ENCODE data around the gene PRKAG2. TPM values are rescaled to one million over a fixed set of nuclear protein-coding genes. Genes with fewer than 3 reads are reported as not detected.

The PRKAG2 gene
- total RNA-seq, 4 donors from 2014 or later = 7.5 to 14.3 (median 12.2) TPM

DNA sequence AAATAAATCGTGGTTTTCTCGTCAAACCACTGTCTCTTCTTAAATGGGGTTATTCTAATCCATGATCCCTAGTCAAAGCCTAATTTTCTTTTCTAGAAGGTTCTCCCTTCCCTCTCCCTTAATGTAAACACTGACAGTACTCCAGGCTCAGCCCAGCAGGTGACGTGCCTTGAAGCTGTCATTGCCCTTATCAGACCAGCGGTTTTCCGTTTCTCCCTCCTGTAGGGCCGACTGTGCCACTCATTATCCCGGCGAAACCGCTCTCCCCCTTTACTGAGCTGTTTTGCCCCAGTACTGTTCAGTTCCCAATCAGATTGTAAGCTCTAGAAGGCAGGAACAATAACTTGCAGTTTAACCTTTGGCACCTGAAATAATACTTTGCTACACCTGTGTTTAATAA, 203.7 kb downstream of the PRKAG2 start:
- intact Hi-C loops (cut with DNase I; ENCODE audit: low total_unique reads) = no loop called here

DNA sequence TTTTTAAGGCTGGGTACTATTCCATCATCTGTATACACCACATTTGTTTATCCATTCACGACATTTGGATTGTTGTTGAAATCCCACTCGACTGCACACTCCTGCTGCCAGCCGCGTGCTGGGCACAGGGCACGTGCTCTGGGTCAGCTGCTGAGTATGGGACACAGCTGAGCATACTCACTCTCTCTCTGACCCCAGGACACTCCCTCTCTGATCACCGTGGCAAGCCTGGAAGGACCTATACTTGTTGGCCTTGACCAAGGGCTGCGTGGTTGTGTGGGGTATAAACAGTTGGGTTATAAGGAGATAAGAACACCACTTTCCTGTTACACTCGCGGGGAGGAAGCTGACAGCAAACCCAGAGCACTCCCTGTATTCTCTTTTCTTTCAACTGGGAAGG, 204.2 kb downstream of the PRKAG2 start:
- DNase-seq (ENCODE audit: low spot score in 2 of 2) = no peak
- no peak for TF ChIP-seq POLR2A (IDR thresholded peaks at IDR 0.05)
- TF ChIP-seq, protein P1, sequence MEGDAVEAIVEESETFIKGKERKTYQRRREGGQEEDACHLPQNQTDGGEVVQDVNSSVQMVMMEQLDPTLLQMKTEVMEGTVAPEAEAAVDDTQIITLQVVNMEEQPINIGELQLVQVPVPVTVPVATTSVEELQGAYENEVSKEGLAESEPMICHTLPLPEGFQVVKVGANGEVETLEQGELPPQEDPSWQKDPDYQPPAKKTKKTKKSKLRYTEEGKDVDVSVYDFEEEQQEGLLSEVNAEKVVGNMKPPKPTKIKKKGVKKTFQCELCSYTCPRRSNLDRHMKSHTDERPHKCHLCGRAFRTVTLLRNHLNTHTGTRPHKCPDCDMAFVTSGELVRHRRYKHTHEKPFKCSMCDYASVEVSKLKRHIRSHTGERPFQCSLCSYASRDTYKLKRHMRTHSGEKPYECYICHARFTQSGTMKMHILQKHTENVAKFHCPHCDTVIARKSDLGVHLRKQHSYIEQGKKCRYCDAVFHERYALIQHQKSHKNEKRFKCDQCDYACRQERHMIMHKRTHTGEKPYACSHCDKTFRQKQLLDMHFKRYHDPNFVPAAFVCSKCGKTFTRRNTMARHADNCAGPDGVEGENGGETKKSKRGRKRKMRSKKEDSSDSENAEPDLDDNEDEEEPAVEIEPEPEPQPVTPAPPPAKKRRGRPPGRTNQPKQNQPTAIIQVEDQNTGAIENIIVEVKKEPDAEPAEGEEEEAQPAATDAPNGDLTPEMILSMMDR (IDR thresholded peaks at IDR 0.05) = no peak
- no peak overlapping the region for H3K4me3 ChIP-seq (ENCODE audit: low read depth, poor library complexity, severe bottlenecking)
- intact Hi-C loops (cut with DNase I; ENCODE audit: low total_unique reads) = no loop called here
- 81 to 83% methylated on average over 9 of the region's 9 CpGs for whole genome bisulfite sequencing, 2 donors

More for the DNA sequence above, 203.7 kb downstream of the PRKAG2 start:
- TF ChIP-seq, protein P1 (IDR thresholded peaks at IDR 0.05) = no peak
- no peak for TF ChIP-seq POLR2A (IDR thresholded peaks at IDR 0.05)
- DNase-seq (ENCODE audit: low spot score in 2 of 2) = no peak
- WGBS, 2 donors = 83 to 93% methylated on average over 9 of the region's 9 CpGs
- H3K4me3 ChIP-seq (ENCODE audit: low read depth, poor library complexity, severe bottlenecking) = no peak overlapping the region

DNA sequence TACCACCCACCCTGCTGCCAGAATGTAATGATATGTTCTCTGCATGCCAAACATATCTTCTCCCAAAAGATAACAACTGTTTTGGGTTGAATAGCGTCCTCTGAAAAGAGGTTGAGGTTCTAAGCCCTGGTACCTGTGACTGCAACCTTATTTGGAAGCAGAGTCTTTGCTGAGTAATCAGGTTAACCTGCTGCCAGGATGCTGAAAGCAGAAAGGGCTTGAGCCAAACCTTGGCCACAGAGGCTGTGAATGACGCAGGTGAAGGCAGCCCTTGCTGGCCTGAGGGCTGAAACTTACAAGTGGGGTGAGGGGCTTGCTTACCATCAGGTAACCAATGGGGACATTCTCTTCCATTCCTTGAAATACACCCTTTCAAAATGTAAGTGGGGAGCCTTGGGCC, 205.4 kb downstream of the PRKAG2 start:
- WGBS, 2 donors = 40 to 69% methylated on average over 2 of the region's 2 CpGs
- TF ChIP-seq, protein P1 (IDR thresholded peaks at IDR 0.05) = no peak
- TF ChIP-seq POLR2A (IDR thresholded peaks at IDR 0.05) = no peak
- no peak overlapping the region for H3K4me3 ChIP-seq (ENCODE audit: low read depth, poor library complexity, severe bottlenecking)
- intact Hi-C loops (cut with DNase I; ENCODE audit: low total_unique reads) = no loop called here
- DNase-seq (ENCODE audit: low spot score in 2 of 2) = no peak

DNA sequence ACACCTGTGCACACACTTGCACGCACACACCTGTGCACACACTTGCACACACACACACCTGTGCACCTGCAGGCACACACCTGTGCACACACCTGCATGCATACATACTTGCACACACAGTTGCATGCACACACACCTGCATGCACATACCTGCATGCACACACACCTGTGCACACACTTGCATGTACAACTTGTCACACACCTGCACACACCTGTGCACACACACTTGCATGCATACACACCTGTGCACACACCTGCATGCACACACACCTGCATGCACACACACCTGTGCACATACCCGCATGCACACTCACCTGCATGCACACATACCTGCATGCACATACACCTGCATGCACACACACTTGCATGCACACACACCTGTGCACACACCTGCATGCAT, 207.2 kb downstream of the PRKAG2 start:
- H3K4me3 ChIP-seq (ENCODE audit: low read depth, poor library complexity, severe bottlenecking) = no peak overlapping the region
- 60 to 88% methylated on average over 2 of the region's 2 CpGs for WGBS, 2 donors
- no peak for TF ChIP-seq POLR2A (IDR thresholded peaks at IDR 0.05)
- TF ChIP-seq, protein P1 (IDR thresholded peaks at IDR 0.05) = no peak
- intact Hi-C loops (cut with DNase I; ENCODE audit: low total_unique reads) = no loop called here
- no peak for DNase-seq (ENCODE audit: low spot score in 2 of 2)

DNA sequence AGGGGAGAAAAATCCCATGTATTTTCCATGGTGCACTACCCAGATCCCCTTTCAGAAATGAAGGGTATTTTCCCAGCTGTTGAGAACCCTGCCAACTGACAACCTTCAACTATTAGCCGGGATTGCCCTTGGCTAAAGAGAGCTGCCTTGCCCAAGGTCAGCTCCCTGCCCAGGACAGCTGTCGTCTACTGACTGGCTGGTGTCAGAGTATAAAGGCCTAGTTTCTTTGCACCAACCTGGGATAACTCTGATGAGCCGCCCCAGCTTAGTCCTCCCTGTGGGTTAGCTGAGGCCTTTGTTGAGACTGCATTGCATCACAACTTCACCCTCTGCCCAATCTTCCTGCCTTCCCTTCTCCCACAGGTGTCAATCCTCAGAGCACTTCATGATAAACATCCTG, 210.0 kb downstream of the PRKAG2 start:
- no peak overlapping the region for H3K4me3 ChIP-seq (ENCODE audit: low read depth, poor library complexity, severe bottlenecking)
- intact Hi-C loops (cut with DNase I; ENCODE audit: low total_unique reads) = no loop called here
- DNase-seq (ENCODE audit: low spot score in 2 of 2) = no peak
- TF ChIP-seq, protein P1 (IDR thresholded peaks at IDR 0.05) = no peak
- TF ChIP-seq POLR2A (IDR thresholded peaks at IDR 0.05) = no peak
- 82 to 93% methylated on average over 3 of the region's 3 CpGs for WGBS, 2 donors

DNA sequence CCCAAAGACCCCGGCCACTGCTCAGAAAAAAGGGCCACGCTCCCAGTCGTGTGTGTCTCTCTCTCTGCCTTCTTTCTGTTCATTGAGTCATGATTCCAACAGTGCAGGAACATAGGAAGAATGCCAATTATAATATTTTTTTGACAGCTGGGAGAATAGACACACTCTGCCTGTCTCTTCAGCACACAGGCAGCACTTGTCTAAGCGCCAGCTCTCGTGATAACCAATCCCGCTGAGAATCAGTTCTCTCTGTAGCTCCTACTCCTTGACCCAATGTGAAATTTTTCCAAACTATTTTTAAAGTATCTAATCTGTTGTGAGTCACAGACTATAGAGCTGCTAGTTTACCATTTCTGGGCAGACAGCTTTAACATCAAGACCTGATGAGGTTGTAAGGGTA, 211.5 kb downstream of the PRKAG2 start:
- DNase-seq (ENCODE audit: low spot score in 2 of 2) = peak in 1 of 2 donors; percentile 82
- no peak for TF ChIP-seq POLR2A (IDR thresholded peaks at IDR 0.05)
- TF ChIP-seq, protein P1 (IDR thresholded peaks at IDR 0.05) = no peak
- intact Hi-C loops (cut with DNase I; ENCODE audit: low total_unique reads) = no loop called here
- 51 to 62% methylated on average over 6 of the region's 6 CpGs for WGBS, 2 donors
- H3K4me3 ChIP-seq (ENCODE audit: low read depth, poor library complexity, severe bottlenecking) = no peak overlapping the region

All from lower leg skin (tissue), 4 donors.